Stimulated activated CD8-positive, alpha-beta memory T cell treated with anti-CD3 and anti-CD28 coated beads, Interleukin-4, amount 100 ng/mL, for 4 hours (primary cell): ENCODE measurements around the gene ZNF724.
A peak's percentile ranks its signal among the peaks of the same experiment; 100 is the strongest.
"Not testable (repeated sequence)": the region's sequence is repeated elsewhere in the genome, so short reads cannot be mapped to it uniquely, and the experiment has no call there.

Experiments
- DNase-seq, 2 donors: peaks; one replicate each; pipeline ENCODE4 v3.0.0-alpha.2; 2020; ENCODE audit warnings: low read depth in 2 of 2, low spot score in 1 of 2

The ZNF724 gene

DNA sequence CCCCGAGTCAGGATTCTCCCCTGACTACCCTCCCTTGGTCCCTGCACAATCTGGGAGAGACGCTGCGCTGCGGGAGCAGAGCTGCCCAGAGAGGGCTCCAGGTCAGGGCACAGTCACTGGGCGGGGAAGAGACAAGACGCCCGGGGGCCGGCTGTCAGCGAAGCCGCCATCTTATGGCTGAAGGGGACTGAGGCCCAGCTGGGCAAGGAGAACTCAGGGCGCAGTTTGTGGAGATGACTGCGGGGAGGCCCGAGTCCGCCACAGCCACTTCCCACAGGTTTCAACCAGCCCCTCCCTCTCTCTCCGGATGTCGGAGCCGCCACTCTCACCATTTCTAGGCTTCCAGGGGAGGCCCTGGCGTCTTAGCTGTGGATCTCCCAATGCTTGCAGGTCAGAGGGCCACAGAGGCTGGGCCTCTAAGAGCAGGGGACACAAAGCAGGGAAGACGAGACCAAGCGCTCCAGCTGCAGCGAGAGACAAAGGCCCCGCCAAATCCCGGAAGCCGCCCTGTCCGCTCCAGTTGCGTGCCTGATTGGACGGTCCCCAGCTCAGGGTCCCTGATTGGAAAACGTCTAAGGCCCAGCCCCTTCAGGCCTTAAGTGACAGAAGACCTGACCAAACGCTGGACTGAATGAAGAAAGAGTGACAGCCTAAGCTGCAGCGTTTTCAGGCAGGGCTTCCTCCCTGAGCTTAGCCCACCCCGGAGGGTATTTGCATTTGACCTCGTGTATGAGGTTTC is at the start of gene ZNF724:
Gene ZNF724, minus strand, starts transcription at position 484 of the 739 bp plus-strand sequence. Its CDS starts 152 bp downstream, at position 332.
- DNase-seq = peak; percentile 64 to 74

DNA sequence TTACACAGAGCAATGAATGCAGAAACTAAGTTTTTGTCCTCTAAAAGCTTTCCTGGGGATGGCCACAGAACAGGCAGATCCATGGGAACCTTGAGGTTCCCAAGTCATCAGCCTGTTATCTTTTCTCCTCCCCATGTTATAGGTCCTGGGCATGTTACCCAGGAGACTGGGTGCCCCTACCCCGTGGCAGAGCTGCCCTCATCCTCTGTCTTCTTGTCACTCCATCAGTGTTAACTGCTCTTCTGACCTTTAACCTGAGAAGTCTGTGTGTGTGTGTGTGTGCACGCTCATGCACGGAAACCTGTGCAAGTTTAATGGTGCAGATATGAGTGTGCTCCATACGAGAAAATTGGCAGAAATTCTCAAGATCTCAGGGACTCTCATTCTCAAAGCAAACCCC is 43.9 kb upstream of the ZNF724 start:
- no peak for DNase-seq

DNA sequence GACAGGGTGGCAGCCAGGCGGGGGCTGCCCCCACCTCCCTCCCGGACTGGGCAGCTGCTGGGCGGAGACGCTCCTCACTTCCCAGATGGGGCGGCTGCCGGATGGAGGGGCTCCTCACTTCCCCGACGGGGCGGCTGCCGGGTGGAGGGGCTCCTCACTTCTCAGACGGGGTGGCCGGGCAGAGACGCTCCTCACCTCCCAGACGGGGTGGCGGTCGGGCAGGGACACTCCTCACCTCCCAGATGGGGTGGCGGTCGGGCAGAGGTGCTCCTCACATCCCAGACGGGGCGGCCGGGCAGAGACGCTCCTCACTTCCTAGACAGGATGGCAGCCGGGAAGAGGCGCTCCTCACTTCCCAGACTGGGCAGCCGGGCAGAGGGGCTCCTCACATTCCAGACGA is 39.8 kb upstream of the ZNF724 start:
- DNase-seq = not testable (repeated sequence)

DNA sequence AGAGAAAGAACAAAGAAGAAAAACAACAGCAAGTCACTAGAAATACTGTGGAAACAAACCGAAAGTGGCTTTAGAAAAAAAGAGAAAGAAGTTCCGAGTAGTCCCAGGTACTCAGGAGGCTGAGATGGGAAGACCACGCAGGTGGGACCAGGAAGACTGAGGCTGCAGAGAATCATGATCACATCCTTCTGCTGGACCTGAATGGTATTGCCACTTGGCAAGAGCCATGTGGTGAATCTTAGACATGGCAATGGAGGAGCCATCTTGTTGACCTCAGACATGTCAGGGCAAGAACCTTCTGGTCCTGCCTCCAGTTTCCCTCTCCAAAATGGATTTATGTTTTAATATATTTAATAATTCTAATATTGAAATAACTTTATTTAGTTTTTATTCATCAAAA is 37.4 kb upstream of the ZNF724 start:
- DNase-seq = no peak

DNA sequence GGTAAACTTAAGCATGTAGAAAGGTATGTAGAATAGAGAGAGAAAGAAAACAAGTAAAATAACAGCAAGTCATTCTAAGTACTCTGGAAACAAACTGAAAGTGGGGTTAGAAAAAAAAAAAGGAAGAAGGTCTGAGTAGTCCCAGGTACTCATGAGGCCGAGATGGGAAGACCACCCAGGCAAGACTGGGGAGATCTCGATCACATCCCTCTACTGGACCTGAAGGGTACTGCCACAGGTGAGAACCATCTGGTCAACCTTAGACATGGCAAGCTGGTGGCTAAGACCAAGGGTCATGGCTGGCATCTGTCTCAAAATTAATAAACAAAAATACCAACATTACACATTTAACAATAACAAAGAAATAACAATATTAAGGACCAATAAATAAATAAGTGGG is 36.3 kb upstream of the ZNF724 start:
- DNase-seq = no peak

DNA sequence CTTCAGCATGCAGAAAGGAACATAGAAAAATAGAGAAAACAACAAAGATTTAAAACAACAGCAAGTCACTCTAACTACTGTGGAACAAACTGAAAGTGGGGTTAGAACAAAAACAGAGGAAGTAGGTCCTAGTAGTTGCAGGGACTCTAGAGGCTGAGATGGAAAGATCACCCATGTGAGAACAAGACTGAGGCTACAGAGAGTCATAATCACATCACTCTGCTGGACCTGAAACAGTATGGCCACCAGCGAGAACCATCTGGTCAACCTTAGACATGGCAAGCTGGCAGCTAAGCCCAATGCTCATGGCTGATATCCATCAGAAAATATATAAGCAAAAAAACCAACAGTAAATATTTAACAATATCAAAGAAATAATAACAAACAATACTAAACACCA is 35.8 kb upstream of the ZNF724 start:
- no peak for DNase-seq

DNA sequence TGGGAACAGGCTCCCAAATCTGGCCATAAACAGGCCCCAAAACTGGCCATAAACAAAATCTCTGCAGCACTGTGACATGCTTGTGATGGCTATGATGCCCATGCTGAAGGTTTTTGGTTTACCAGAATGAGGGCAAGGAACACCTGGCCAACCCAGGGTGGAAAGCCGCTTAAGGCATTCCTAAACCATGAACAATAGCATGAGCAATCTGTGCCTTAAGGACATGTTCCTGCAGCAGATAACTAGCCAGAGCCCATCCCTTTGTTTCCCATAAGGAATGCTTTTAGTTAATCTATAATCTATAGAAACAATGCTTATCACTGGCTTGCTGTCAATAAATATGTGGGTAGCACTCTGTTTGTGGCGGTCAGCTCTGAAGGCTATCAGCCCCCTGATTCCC is 35.1 kb upstream of the ZNF724 start:
- not testable (repeated sequence) for DNase-seq

DNA sequence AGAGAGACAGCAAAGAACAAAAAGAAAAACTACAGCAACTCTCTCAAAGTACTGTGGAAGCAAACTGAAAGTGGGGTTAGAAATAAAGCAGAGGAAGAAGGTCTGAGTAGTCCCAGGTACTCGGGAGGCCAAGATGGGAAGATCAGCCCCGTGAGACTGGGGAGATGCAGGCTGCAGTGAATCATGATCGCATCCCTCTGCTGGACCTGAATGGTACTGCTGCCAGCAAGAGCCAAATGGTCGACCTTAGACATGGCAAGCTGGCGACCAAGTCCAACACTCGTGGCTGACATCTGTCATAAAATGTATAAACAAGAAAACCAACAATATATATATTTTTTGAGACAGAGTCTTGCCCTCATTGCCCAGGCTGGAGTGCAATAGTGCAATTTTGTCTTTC is 33.7 kb upstream of the ZNF724 start:
- DNase-seq = peak; percentile 19 to 20

DNA sequence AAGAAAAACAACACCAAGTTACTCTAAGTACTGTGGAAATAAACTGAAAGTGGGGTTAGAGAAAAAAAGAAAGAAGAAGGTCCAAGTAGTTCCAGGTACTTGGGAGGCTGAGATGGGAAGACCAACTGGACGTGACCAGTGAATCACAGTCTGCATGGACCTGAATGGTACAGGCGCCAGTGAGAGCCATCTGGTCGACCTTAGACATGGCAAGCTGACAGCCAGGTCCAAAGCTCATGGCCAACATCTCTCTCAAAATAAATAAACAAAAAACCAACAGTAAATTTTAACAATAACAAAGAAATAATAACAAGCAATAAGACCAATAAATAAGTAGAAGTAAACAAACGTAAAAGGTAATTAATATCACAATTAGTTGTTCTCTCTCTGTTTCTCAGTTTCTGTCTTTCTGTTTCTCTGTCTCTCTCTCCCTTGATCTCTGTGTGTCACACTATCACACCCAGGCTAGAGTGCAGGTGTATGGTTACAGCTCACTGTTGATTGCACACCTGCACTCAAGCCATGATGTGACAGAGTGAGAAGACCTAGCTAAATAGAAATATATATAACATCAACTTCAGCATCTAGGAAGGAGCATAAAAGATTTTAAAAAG is 31.6 kb upstream of the ZNF724 start:
- no peak for DNase-seq

DNA sequence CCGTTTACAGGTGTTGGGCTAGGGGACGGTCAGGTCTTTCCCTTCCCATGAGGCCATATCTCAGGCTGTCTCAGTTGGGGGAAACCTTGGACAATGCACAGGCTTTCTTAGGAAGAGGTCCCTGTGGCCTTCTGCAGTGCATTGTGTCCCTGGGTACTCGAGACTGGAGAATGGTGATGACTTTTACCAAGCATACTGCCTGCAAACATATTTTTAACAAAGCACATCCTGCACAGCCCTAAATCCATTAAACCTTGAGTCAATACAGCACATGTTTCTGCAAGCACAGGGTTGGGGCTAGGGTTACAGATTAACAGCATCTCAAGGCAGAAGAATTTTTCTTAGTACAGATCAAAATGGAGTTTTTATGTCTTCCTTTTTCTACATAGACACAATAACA is 27.9 kb upstream of the ZNF724 start:
- not testable (repeated sequence) for DNase-seq

DNA sequence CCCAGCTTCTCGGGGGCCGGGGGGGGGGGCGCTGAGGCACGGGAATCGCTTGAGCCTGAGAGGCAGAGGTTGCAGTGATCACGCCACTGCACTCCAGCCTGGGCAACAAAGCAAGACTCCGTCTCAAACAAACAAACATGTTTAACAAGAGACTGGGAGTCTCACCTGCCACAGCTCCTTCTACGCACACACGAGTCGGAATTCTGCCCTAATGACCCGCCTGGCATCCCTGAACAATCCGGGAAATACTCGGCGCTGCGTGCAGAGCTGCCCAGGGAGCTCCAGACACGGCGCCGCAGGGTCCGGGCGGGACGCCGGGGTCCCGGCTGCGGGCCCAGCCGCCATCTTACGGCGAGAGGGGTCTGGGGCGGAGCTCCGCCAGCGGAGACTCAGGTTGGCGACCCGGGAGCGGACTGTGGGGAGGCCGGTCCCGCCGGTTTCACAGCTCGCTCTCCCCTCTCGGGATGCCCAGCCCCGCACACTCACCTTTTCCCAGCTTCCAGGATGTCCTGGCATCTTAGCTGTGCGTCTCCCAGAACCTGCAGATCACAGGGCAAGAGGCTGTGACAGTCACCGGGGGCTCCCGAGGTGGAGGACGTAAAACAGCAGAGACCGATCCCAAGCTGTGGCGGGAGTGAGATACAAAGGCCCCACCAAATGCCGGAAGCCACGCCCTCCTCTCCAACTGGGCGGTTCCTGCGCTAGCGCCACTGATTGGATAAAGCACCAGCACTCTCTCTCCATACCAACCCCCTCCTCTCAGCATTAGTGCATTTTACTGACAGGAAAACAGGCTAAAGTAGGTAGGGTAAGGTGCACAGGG is 23.6 kb upstream of the ZNF724 start:
- DNase-seq = peak; percentile 75 to 88

DNA sequence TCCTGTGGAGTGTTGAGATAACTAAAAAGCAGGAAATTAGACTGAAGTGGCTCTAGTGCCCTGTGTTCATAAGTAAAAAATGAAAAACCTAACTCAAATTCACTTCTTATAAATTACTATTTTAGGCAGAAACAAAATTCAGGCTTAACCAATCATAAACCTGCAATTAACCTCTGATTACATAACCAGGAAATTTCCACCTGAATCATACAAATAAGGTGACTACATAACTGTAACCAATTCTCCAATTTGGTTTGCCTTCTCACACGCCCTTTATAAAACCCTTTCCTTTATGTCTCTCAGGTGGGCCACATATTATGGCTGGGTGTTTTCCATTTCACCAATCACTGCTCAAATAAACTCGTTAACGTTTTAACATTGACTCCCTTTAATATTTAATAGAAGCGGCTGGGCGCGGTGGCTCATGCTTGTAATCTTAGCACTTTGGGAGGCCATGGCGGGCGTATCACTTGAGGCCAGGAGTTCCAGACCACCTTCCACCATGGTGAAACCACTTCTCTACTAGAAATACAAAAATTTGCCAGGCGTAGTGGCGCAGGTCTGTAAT is 22.9 kb upstream of the ZNF724 start:
- no peak for DNase-seq

DNA sequence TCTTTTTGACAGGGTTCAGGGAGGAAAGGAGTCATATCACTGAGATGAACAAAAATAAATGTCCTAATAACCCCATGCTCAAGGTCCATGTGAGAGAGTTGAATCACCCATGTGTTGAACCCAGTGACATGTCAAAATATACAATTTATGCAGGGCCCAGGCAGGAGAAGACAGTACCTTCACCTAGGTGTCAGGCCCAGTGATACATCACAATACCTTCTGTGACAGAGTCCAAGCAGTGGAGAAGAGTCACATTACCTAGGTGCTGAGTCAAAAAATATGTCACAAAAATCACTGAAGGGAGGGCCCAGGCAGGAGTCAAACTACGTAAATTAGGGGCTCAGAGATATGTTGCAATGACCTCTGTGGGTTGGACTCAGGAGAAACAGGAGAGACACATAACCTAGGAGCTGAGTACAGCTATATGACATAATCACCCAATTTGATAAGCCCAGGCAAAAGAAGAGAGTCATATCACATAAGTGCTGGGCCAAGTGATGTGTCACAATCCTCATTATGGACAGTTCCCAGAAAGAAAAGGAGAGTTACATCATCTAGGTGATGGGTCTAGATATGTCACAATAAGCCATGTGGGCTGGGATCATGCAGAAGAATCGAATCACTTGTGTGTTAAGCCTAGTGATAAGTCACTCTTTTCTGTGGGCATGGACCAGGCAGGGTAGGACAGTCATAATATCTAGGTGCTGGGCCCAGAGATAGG is 13.8 kb upstream of the ZNF724 start:
- no peak for DNase-seq

DNA sequence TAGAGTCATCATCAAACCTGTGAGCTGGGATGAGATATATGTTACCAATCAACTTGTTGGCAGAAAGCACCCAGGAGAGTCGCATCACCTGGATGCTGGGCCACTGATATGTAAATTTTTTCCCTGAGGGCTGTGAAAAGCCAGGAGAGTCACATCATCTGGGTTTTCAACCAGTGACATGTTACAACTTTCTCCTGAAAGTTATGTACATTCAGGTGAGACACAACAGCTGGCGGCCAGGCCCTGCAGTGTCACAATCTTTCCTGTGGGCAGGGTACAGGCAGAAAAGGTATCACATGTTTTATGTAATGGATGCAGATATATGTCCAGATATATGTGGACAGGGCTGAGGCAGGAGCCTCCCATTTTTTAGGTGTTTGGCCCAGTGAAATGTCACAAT is 13.2 kb upstream of the ZNF724 start:
- no peak for DNase-seq

DNA sequence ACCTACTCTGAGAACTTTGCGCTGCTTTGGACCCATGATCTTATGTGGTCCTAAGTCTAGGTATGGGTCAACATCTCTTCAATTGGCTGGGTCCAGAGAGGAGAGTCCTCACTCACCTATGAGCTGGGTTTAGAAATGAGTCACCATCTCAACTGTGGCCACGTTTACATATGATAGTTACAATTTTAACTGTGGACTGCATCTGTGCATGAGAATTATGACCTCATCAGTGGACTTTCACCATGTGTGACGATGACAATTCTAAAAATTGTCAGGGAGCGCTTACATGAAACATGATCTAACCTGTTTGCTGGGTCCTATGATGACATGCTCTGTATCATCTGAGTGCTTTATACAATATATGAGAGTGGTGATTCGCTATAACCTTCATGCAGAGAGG is 12.7 kb upstream of the ZNF724 start:
- DNase-seq = no peak

DNA sequence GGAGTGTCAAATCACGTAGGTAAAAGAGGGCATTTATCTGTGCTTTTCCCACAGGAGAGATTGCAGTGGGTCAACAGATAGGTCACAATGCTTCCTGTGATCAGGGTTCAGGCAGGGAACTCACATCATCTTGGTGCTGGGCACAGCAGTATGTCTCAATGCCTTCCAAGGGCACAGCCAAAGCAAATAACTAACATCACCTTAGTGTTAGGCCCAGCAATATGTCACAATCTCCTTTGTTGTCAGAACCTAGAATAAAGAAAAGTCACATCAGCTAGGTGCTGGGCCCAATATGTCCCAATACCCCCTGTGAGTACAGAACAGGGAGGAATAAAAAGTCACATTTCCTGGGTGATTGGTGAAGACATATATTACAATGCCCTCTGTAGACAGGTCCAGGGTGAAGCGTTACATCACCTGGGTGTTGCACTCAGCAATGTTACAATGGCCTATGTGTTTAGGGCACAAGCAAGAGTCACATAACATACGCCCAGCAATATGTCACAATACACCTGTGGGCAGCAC is 11.4 kb upstream of the ZNF724 start:
- DNase-seq = no peak

DNA sequence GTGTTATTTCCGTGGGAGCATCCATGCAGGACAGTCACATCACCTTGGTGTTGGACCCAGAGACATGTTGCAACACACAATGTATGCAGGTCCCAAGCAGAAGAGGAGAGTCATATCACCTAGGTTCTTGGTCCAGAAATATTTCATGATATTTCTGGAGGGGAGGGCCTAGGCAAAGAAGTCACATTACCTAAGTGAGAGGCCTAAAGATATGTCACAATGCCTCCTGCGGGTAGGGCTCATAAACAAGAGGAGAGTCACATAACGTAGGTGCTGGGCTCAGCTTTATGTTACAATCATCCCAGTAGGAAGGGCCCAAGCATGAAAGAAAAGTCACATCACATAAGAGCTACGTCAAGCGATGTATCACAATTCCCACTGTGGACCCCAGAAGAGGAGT is 10.8 kb upstream of the ZNF724 start:
- DNase-seq = no peak

DNA sequence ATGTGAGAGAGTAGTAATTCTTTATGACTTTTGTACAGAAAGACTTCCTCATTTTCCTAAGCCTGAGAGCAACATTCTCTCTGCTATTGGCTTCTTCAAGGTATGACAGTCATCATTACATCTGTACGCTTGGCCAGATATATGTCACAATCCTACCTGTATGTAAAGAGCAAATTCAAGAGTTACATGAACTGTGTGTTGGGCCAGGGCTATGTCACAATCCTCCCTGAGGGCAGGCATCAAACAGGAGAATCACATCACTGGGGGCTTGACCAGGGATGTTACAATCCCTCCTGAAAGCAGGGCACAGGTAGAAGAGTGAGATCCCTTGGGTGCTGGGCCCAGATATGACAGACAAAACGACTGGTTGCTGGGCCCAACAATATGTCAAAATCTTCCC is 9.8 kb upstream of the ZNF724 start:
- no peak for DNase-seq

DNA sequence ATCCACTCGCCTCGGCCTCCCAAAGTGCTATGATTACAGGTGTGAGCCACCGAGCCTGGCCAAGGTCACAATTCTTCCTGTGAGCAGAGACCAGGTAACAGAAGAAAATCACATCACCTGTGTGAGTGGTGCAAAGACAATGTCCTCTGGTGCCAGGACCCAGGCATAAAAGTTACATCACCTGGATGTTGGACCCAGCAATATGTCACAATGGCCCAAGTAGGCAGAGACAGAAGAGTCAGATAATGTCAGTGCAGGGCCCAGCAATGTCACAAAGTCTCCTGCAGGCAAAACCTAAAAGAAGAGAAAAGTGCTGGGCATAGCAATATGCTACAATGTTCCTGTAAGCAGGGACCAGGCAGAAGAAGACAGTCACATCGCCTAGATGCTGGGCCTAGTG is 5.5 kb upstream of the ZNF724 start:
- no peak for DNase-seq

DNA sequence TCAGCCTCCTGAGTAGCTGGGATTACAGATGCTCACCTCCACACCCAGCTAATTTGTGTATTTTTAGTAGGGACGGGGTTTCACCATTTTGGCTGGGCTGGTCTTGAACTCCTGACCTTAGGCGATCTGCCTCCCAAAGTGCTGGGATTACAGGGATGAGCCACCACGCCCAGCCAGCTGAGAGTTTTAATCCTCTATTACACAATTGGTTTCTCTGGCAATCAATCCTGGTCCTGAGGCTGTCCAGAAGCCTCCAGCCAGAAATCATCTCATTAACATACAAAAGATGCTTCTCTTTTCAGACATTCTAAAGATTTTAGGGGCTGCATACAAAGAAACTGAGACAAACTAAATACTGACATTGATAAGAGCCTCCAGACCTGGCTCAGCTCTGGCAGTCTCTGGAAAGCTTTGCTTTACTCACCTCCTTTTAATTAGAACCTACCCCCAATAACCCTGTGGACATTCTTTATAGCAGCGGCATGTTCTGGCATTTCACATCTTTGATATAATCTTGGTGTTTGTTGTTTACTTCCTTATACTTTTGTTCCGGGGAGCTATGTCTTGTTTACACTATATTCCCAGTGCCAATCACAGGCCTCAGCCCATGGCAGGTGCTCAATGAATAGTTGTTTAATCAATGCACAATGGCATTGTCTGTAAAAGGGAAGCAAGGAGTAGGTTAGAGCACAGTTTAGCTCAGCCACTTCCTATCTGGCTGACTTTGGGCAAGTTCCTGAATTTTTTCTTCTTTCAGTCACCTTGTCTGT is 4.1 kb upstream of the ZNF724 start:
- DNase-seq = no peak
